ENCODE measurements around the gene NGEF. TPM values are rescaled to one million over a fixed set of nuclear protein-coding genes. Genes with fewer than 3 reads are reported as not detected.
A peak's percentile ranks its signal among the peaks of the same experiment; 100 is the strongest.
"Not testable (repeated sequence)": the region's sequence is repeated elsewhere in the genome, so short reads cannot be mapped to it uniquely, and the experiment has no call there.

NGEF gene
- polyA plus RNA-seq, 3 donors, result not detected

- H3K4me3 Mint-ChIP-seq, result no peak overlapping the region
- WGBS (ENCODE audit: insufficient coverage), result 97% methylated on average over 4 of the region's 8 CpGs
- no peak for DNase-seq
- no peaks in the 10 kb centered on the region for H3K79me2 ChIP-seq (ENCODE audit: insufficient read depth, low read length)
- TF ChIP-seq CTCF (IDR thresholded peaks at IDR 0.05), result no peak
- no peak overlapping the region for H3K27ac Mint-ChIP-seq
- no peaks in the 10 kb centered on the region for H3K4me1 Mint-ChIP-seq
- no peak overlapping the region for H3K9ac ChIP-seq (ENCODE audit: insufficient read depth, low read length, poor library complexity, severe bottlenecking)
- H4K20me1 ChIP-seq (ENCODE audit: insufficient read depth, low read length), result no peaks in the 10 kb centered on the region
- H3K27me3 Mint-ChIP-seq (ENCODE audit: low read depth in 3 of 3), result peaks cover 2 to 10% (median 2%) of the 10 kb centered on the region in 3 donors
- no peak overlapping the region for H3K4me3 ChIP-seq (replicated peaks in 1 of 3; ENCODE audit: low read depth in 2 of 3, low read length in 3 of 3)
- H2AFZ ChIP-seq (ENCODE audit: insufficient read depth, low read depth, low read length, poor library complexity, severe bottlenecking), result no peak overlapping the region
- H3K4me1 ChIP-seq (ENCODE audit: control insufficient read depth in 1 of 2, insufficient read depth in 2 of 2, low read length in 2 of 2), result no peaks in the 10 kb centered on the region
- H3K27me3 ChIP-seq (ENCODE audit: control insufficient read depth in 2 of 2, insufficient read depth in 2 of 2, low read length in 2 of 2), result no peaks in the 10 kb centered on the region
- H3K27ac ChIP-seq (ENCODE audit: low read depth in 1 of 2, low read length in 2 of 2), result no peak overlapping the region
- no peaks in the 10 kb centered on the region for H3K9me3 ChIP-seq (replicated peaks in 1 of 2; ENCODE audit: control insufficient read depth in 1 of 2, insufficient read depth in 1 of 2, low read length in 2 of 2)
- no peaks in the 10 kb centered on the region for H3K36me3 ChIP-seq (replicated peaks in 1 of 2; ENCODE audit: control insufficient read depth in 1 of 2, insufficient read depth in 2 of 2, low read length in 2 of 2)
- H3K36me3 Mint-ChIP-seq, result no peaks in the 10 kb centered on the region
- H3K4me2 ChIP-seq (replicated peaks; ENCODE audit: extremely low read depth, low read length, poor library complexity, severe bottlenecking), result no peak overlapping the region
- H3K9me3 Mint-ChIP-seq, result peaks cover 0 to 4% (median 0%) of the 10 kb centered on the region in 7 donors
- intact Hi-C loops (cut with micrococcal nuclease), result no loop called here
These were observed 8.7 kb upstream of the NGEF start for GRCh38 chr2:233021771-233022170.

DNA sequence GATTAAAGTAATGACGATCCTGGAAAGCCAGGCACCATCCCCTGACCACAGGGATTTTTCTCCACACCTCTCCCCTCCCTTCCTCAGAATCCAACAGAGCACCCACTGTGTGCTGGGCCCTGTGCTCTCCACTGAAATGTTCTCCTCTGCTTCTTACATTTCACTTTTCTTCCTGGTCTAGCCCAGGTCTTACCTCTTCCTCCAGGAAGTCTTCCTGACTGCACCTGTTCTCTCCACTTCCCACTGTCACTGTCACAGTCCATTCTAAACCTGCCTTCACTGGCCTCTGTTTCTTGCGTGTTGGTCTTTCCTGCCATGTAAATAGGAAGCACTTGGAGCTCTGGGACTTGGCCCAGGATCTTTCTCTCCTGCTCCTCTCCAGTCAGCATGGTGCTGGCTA lies 7.4 kb upstream of the NGEF start:
- Histone ChIP-seq H3K27ac (ENCODE audit: low read depth in 1 of 2, low read length in 2 of 2) (no peak overlapping the region), H3K36me3 (replicated peaks in 1 of 2; ENCODE audit: control insufficient read depth in 1 of 2, insufficient read depth in 2 of 2, low read length in 2 of 2) (no peaks in the 10 kb centered on the region), H3K4me3 (replicated peaks in 1 of 3; ENCODE audit: low read depth in 2 of 3, low read length in 3 of 3) (no peak overlapping the region), H2AFZ (ENCODE audit: insufficient read depth, low read depth, low read length, poor library complexity, severe bottlenecking) (no peak overlapping the region), H3K4me2 (replicated peaks; ENCODE audit: extremely low read depth, low read length, poor library complexity, severe bottlenecking) (no peak overlapping the region), H3K79me2 (ENCODE audit: insufficient read depth, low read length) (no peaks in the 10 kb centered on the region), H3K9ac (ENCODE audit: insufficient read depth, low read length, poor library complexity, severe bottlenecking) (no peak overlapping the region), H3K27me3 (ENCODE audit: control insufficient read depth in 2 of 2, insufficient read depth in 2 of 2, low read length in 2 of 2) (no peaks in the 10 kb centered on the region), H3K9me3 (replicated peaks in 1 of 2; ENCODE audit: control insufficient read depth in 1 of 2, insufficient read depth in 1 of 2, low read length in 2 of 2) (no peaks in the 10 kb centered on the region), H3K4me1 (ENCODE audit: control insufficient read depth in 1 of 2, insufficient read depth in 2 of 2, low read length in 2 of 2) (no peaks in the 10 kb centered on the region), H4K20me1 (ENCODE audit: insufficient read depth, low read length) (no peaks in the 10 kb centered on the region)
- no peak for TF ChIP-seq CTCF (IDR thresholded peaks at IDR 0.05)
- Mint-ChIP-seq H3K27ac (peak overlapping the region in 1 of 7 donors; percentile 76), H3K4me3 (no peak overlapping the region), H3K27me3 (ENCODE audit: low read depth in 3 of 3) (peaks cover 2 to 10% (median 2%) of the 10 kb centered on the region in 3 donors), H3K4me1 (no peaks in the 10 kb centered on the region), H3K9me3 (peaks cover 0 to 4% (median 0%) of the 10 kb centered on the region in 7 donors), H3K36me3 (no peaks in the 10 kb centered on the region)
- DNase-seq, result no peak
- intact Hi-C loops (cut with micrococcal nuclease), result no loop called here
- WGBS (ENCODE audit: insufficient coverage), result 92% methylated on average over 2 of the region's 2 CpGs

DNA sequence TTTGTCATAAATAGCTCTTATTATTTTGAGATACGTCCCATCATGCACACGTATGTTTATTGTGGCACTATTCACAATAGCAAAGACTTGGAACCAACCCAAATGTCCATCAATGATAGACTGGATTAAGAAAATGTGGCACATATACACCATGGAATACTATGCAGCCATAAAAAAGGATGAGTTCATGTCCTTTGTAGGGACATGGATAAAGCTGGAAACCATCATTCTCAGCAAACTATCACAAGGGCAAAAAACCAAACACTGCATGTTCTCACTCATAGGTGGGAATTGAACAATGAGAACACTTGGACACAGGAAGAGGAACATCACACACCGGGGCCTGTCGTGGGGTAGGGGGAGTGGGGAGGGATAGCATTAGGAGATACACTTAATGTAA lies 6.6 kb upstream of the NGEF start:
- H3K4me3 ChIP-seq (replicated peaks in 1 of 3; ENCODE audit: low read depth in 2 of 3, low read length in 3 of 3); H3K36me3 ChIP-seq (replicated peaks in 1 of 2; ENCODE audit: control insufficient read depth in 1 of 2, insufficient read depth in 2 of 2, low read length in 2 of 2); H2AFZ ChIP-seq (ENCODE audit: insufficient read depth, low read depth, low read length, poor library complexity, severe bottlenecking); H3K27ac ChIP-seq (ENCODE audit: low read depth in 1 of 2, low read length in 2 of 2); H3K9me3 ChIP-seq (replicated peaks in 1 of 2; ENCODE audit: control insufficient read depth in 1 of 2, insufficient read depth in 1 of 2, low read length in 2 of 2); H3K27me3 ChIP-seq (ENCODE audit: control insufficient read depth in 2 of 2, insufficient read depth in 2 of 2, low read length in 2 of 2); H4K20me1 ChIP-seq (ENCODE audit: insufficient read depth, low read length); H3K9me3 Mint-ChIP-seq; H3K4me1 Mint-ChIP-seq; DNase-seq; H3K4me3 Mint-ChIP-seq; intact Hi-C loops (cut with micrococcal nuclease); H3K27me3 Mint-ChIP-seq (ENCODE audit: low read depth in 3 of 3); H3K79me2 ChIP-seq (ENCODE audit: insufficient read depth, low read length); H3K4me1 ChIP-seq (ENCODE audit: control insufficient read depth in 1 of 2, insufficient read depth in 2 of 2, low read length in 2 of 2); H3K36me3 Mint-ChIP-seq; H3K27ac Mint-ChIP-seq; H3K9ac ChIP-seq (ENCODE audit: insufficient read depth, low read length, poor library complexity, severe bottlenecking); H3K4me2 ChIP-seq (replicated peaks; ENCODE audit: extremely low read depth, low read length, poor library complexity, severe bottlenecking): not testable (repeated sequence)
- WGBS (ENCODE audit: insufficient coverage), result no CpG with 5 or more reads among the region's 4 CpGs

Data from CD14-positive monocyte (primary cell).